ENCODE results near the gene EHD4.

EHD4 gene

GRCh38 chr15:41955100-41955499 lies 17.3 kb downstream of the EHD4 start:
- DNase-seq, result no peak

- DNase-seq, result no peak
Measured at GRCh38 chr15:41954036-41954435, 18.3 kb downstream of the EHD4 start.

- no peak for DNase-seq
Measured at GRCh38 chr15:41952013-41952563, 20.3 kb downstream of the EHD4 start.

GRCh38 chr15:41951571-41951970 lies 20.8 kb downstream of the EHD4 start:
- no peak for DNase-seq

GRCh38 chr15:41950489-41950888 lies 21.9 kb downstream of the EHD4 start:
- no peak for DNase-seq

GRCh38 chr15:41950127-41950483 lies 22.3 kb downstream of the EHD4 start:
- DNase-seq, result no peak

DNA sequence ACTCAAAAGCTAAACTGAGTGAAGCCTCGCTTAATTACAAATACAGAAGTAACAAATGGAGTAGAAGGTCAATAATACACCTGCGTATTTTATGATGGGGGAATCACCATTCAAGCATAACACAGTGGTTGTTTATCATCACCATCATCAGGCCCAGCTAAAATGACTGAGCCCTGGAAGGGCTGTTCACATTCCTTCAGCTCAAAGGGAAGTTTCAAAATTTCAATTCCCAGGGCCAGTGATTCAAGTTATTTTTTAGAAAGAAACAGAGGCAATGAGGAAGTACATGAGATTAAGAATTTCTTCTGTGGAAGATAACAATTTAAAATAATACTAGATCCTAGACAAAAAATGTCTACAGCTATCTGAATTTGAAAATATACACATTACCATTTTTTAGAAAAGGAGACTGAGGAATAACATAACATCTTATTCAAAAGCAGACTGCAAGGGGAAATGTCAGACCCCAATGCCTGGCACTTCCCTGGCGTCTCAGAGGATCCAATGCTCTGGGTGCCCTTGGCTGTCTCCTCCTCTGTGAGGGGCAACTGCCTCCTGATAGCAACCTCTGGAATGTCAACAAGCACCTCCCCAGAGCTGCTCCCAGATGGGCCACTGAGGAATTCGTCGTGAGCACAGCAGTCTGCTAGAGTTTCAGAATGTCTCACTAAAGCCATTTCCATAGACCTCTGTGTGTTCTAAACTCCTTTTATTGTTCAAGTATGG lies 22.8 kb downstream of the EHD4 start:
- no peak for DNase-seq

DNA sequence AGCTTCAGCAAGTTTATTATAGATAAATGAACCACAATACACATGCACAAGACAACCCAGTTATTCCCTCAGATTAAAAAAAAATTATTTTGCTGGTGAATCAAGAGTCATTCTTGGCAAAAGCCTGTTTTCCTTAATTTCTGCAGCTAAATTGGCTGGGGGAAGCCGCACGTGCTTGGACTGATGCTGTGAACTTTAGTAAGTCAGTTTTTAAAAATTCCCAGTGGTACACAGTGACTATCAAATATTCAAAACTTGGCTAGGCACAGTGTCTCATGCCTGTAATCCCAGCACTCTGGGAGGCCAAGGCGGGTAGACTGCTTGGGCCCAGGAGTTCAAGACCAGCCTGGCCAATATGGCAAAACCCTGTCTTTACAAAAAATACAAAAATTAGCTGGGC lies 23.9 kb downstream of the EHD4 start:
- no peak for DNase-seq

- no peak for DNase-seq
Measured at GRCh38 chr15:41946970-41947369, 25.4 kb downstream of the EHD4 start.

DNA sequence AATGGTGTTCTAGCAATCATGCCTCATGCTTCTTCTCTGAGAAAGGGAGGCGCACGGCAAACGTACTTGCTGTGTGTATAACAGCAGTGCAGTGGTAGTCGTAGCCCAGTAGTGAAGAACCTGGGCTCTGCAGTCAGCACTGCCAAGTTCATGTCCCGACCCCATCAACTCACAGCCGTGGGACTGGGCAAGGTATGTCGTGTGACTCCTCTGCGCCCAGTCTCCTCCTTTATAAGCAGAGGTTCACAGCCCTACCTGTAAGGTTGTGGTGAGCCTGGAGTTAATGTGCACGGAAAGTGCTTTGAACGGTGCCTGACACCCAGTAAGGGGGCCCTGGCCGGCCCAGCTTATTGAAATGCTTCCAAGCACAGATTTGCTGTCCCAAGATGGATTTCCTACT lies 26.6 kb downstream of the EHD4 start:
- no peak for DNase-seq

GRCh38 chr15:41945221-41945620 lies 27.1 kb downstream of the EHD4 start:
- DNase-seq, result no peak

DNA sequence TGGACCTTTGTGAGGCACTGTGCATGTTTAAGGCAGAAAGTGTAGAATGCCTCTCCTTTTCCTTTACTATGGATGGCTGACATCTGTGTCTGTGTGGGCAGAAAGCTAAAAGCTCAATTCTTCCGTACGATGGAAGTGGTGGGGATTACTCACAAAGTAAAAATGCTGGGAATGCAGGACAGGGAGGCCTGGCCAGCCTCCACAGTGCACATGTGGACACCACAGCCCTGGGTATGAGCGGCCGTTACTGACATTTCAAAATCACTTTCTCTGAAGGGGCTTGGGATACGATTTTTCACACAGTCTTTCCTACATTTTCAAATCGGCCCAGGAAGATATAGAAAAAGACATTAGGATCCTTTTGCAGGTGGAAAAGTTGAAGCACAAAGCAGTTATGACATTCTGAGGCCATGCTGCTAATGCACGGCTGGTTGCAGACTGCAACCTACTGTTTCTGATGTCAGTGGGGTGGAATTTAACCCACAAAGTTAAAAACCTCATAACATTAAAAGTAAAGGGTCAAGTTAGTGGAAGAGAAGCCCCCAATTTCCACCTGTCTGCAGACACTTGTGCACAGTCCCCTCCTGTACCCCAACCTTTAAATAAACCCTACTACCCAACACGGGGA lies 27.9 kb downstream of the EHD4 start:
- no peak for DNase-seq

DNA sequence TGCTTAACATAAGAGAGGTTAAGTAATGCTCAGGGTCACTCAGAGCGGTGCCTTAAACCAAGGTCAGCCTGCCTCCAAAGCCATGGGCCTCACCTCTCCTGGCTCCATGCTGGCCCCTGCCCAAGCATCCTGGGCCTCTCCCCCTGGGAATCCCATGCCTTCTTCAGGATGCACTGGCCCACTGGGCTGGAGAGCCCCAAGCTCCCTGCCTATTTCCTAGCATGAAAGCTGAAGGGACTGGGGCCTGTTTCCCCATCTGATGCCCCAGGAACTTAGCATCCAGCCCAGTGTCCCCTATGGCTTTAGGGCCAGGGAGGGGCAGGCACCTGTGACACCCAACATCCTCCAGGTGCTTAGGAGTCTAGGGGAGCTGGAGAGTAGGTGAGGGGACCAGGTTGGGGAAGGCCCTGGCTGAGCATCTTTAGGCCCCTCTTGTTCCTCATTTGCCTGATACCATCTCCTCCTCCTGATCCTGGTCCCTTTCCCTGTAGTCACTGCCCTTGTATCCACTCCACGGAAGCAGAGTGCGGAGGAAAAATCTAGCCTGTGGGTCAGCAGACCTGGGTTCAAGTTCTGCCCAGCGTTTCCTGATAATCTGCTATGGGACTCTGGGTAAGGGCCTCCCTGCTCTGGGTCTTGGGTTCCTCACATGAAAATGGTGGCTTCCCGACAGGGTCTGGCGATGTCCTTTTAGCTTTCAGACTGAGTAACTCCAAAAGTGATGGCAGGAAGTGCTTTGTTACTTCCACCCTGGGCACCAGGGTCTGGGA lies 28.6 kb downstream of the EHD4 start:
- no peak for DNase-seq

DNA sequence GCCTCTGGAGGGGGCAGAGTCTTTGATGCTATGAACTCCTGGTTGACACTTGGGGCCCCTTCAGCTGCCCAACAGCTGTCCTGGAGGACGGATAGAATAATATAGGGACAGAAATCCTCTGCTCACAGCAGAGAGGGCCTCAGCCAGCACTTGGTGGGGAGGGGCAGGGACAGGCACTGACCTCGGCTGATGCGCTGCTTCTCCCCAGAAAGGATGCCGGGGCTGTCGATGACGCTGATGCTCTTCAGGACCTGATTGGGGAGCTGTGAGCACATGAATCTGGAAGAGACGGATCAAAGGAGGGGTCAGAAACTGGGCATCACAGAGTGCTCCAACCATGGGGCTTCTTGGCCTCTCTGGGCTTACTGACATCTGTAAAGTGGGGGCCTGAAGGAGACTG lies 29.5 kb downstream of the EHD4 start:
- DNase-seq, result no peak

- DNase-seq, result no peak
Measured at GRCh38 chr15:41941644-41942415, 30.5 kb downstream of the EHD4 start.

DNA sequence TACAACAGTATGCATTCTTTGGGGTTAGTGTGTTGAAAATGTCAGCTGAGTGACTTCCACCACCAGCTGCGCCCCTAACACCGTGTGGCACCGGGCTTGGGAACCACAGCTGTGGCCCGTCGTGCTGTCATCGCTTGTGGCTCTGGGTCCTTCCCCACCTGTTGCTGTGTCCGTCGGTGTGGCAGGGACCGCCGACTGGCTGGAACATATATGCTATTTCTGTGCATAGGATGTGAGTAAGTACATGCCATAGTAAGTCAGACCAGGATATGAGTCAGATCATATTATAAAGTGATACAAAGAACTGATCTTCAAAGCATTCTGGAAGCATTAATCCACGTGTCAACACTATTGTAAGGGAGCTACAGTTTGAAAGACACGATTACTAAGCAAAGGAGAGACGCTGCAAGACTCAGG lies 31.9 kb downstream of the EHD4 start:
- DNase-seq, result no peak

GRCh38 chr15:41939986-41940385 lies 32.4 kb downstream of the EHD4 start:
- DNase-seq, result no peak

GRCh38 chr15:41937568-41937923 lies 34.8 kb downstream of the EHD4 start:
- no peak for DNase-seq

- DNase-seq, result peak; percentile 82
Measured at GRCh38 chr15:41936649-41937567, 35.4 kb downstream of the EHD4 start.

- DNase-seq, result no peak
Measured at GRCh38 chr15:41936155-41936554, 36.2 kb downstream of the EHD4 start.

DNA sequence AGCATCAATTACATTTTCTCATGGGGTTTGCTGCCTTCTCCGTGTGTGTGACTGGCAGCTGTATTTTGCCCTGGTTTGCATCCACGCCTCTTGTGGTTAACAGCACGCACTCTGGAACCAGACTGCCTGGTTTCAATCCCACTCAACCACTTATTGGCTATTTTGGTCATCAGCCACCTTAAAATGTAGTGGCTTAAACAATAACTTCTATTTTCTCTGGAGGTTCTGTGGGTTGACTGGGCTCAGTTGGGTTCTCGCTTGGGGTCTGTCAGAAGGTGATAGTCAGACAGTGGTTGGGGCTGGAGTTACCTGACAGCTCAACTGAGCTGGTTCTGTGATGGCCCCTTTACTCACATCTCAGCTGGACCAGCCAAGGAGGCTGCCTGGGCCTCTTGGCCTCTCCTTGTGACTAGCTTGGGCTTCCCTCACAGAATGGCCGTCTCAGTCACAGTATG lies 36.8 kb downstream of the EHD4 start:
- DNase-seq, result peak; percentile 12

GRCh38 chr15:41934843-41935242 lies 37.5 kb downstream of the EHD4 start:
- DNase-seq, result peak; percentile 73
